ENCODE measurements around the gene PPP1R1C. TPM values are rescaled to one million over a fixed set of nuclear protein-coding genes. Genes with fewer than 3 reads are reported as not detected.

PPP1R1C gene
- total RNA-seq, 4 donors from 2014 or later, result 3.7 to 7.9 TPM; not detected in 2

GRCh38 chr2:182128821-182129707, 143.4 kb downstream of the PPP1R1C start:
- TF ChIP-seq, protein P1, sequence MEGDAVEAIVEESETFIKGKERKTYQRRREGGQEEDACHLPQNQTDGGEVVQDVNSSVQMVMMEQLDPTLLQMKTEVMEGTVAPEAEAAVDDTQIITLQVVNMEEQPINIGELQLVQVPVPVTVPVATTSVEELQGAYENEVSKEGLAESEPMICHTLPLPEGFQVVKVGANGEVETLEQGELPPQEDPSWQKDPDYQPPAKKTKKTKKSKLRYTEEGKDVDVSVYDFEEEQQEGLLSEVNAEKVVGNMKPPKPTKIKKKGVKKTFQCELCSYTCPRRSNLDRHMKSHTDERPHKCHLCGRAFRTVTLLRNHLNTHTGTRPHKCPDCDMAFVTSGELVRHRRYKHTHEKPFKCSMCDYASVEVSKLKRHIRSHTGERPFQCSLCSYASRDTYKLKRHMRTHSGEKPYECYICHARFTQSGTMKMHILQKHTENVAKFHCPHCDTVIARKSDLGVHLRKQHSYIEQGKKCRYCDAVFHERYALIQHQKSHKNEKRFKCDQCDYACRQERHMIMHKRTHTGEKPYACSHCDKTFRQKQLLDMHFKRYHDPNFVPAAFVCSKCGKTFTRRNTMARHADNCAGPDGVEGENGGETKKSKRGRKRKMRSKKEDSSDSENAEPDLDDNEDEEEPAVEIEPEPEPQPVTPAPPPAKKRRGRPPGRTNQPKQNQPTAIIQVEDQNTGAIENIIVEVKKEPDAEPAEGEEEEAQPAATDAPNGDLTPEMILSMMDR (IDR thresholded peaks at IDR 0.05; ENCODE audit: low read depth), result no peak

- TF ChIP-seq, protein P1 (IDR thresholded peaks at IDR 0.05; ENCODE audit: low read depth), result no peak
These were observed 147.0 kb downstream of the PPP1R1C start for GRCh38 chr2:182132605-182133004.

- TF ChIP-seq, protein P1 (IDR thresholded peaks at IDR 0.05; ENCODE audit: low read depth), result no peak
These were observed 147.7 kb downstream of the PPP1R1C start for GRCh38 chr2:182133195-182133891.

GRCh38 chr2:182134201-182134600, 148.5 kb downstream of the PPP1R1C start:
- TF ChIP-seq, protein P1 (IDR thresholded peaks at IDR 0.05; ENCODE audit: low read depth), result no peak

GRCh38 chr2:182142062-182142461, 156.4 kb downstream of the PPP1R1C start:
- TF ChIP-seq, protein P1 (IDR thresholded peaks at IDR 0.05; ENCODE audit: low read depth), result no peak

GRCh38 chr2:182144041-182144775, 158.6 kb downstream of the PPP1R1C start:
- TF ChIP-seq, protein P1 (IDR thresholded peaks at IDR 0.05; ENCODE audit: low read depth), result no peak

Data from subcutaneous adipose tissue (tissue), 4 donors.